WTC11 (cell line): ENCODE data around the gene NDC1. TPM values are rescaled to one million over a fixed set of nuclear protein-coding genes. Genes with fewer than 3 reads are reported as not detected.

Experiments used
- ATAC-seq: fragments of 200-7000 bp; cut with Tn5 transposase; 2 replicates; pipeline ENCODE4 v1.10.0; 2021; ENCODE audit warnings: mild to moderate bottlenecking, moderate library complexity
- CTCF ChIA-PET: fragments of 300-600 bp; sonication (Branson Sonifier 250); formaldehyde crosslinking; loops from one replicate; lab custom pipeline; 2021; ENCODE audit warnings: antibody characterized with exemption; lab: Charles Lee
- POLR2A ChIA-PET: fragments of 350-600 bp; sonication (Branson Sonifier 250); formaldehyde crosslinking; loops from one replicate; lab custom pipeline; 2021; ENCODE audit warnings: antibody characterized with exemption; lab: Charles Lee
- DNase-seq: peaks from one replicate; pipeline ENCODE4 v3.0.0; 2021; ENCODE audit warnings: low spot score
- H3K27ac Mint-ChIP-seq: 2 replicates; pipeline ENCODE4 v1.8.0; 2021; ENCODE audit warnings: mixed read lengths
- H3K27me3 Mint-ChIP-seq: 2 replicates; pipeline ENCODE4 v1.8.0; 2021; ENCODE audit warnings: low read depth, mild to moderate bottlenecking, moderate library complexity, mixed read lengths
- H3K36me3 Mint-ChIP-seq: 2 replicates; pipeline ENCODE4 v1.8.0; 2021; ENCODE audit warnings: mixed read lengths
- H3K4me1 Mint-ChIP-seq: 2 replicates; pipeline ENCODE4 v1.8.0; 2022; ENCODE audit warnings: mixed read lengths
- H3K4me3 Mint-ChIP-seq: 2 replicates; pipeline ENCODE4 v1.8.0; 2021; ENCODE audit warnings: mild to moderate bottlenecking, moderate library complexity, mixed read lengths
- H3K9me3 Mint-ChIP-seq: 2 replicates; pipeline ENCODE4 v1.8.0; 2021; ENCODE audit warnings: mixed read lengths
- AFF4 ChIP-seq: sonication (generic); formaldehyde crosslinking; IDR thresholded peaks from 2 replicates; pipeline ENCODE4 v1.8.1; 2023; ENCODE audit warnings: mild to moderate bottlenecking, missing genetic modification reagents, borderline replicate concordance
- ATF1 ChIP-seq: sonication (generic); formaldehyde crosslinking; IDR thresholded peaks from 2 replicates; pipeline ENCODE4 v1.8.1; 2023; ENCODE audit warnings: mild to moderate bottlenecking, moderate library complexity, missing genetic modification reagents
- ATF2 ChIP-seq: sonication (generic); formaldehyde crosslinking; IDR thresholded peaks from 2 replicates; pipeline ENCODE4 v1.8.1; 2022; ENCODE audit warnings: low read depth, missing genetic modification reagents, borderline replicate concordance
- ATF6 ChIP-seq: sonication (generic); formaldehyde crosslinking; IDR thresholded peaks from 2 replicates; pipeline ENCODE4 v1.8.1; 2023; ENCODE audit warnings: mild to moderate bottlenecking, missing genetic modification reagents
- E2F4 ChIP-seq: sonication (generic); formaldehyde crosslinking; IDR thresholded peaks from 2 replicates; pipeline ENCODE4 v1.8.1; 2022; ENCODE audit warnings: low read depth, mild to moderate bottlenecking, moderate library complexity, missing genetic modification reagents, borderline replicate concordance
- HMGA2 ChIP-seq: fragments of 250-450 bp; sonication (Bioruptor Pico); IDR thresholded peaks from 2 replicates; pipeline ENCODE4 v1.4.0; 2021; ENCODE audit warnings: mild to moderate bottlenecking, moderate library complexity
- KAT7 ChIP-seq: sonication (generic); formaldehyde crosslinking; IDR thresholded peaks from 2 replicates; pipeline ENCODE4 v1.8.1; 2023; ENCODE audit warnings: missing genetic modification reagents, mild to moderate bottlenecking, borderline replicate concordance
- NFE2L1 ChIP-seq: sonication (generic); formaldehyde crosslinking; IDR thresholded peaks from 2 replicates; pipeline ENCODE4 v1.8.1; 2023; ENCODE audit warnings: missing genetic modification reagents
- NR1H2 ChIP-seq: sonication (generic); formaldehyde crosslinking; IDR thresholded peaks from 2 replicates; pipeline ENCODE4 v1.9.0; 2021; ENCODE audit warnings: mild to moderate bottlenecking, moderate library complexity, missing genetic modification reagents
- RORB ChIP-seq: fragments of 250-450 bp; sonication (Bioruptor Pico); IDR thresholded peaks from 2 replicates; pipeline ENCODE4 v1.9.0; 2021; ENCODE audit warnings: mild to moderate bottlenecking
- SMAD4 ChIP-seq: sonication (generic); formaldehyde crosslinking; IDR thresholded peaks from 2 replicates; pipeline ENCODE4 v1.8.0; 2022; ENCODE audit warnings: mild to moderate bottlenecking, missing genetic modification reagents
- USF2 ChIP-seq: sonication (generic); formaldehyde crosslinking; IDR thresholded peaks from 2 replicates; pipeline ENCODE4 v1.8.1; 2023; ENCODE audit warnings: mild to moderate bottlenecking, missing genetic modification reagents, moderate library complexity
- ZBTB21 ChIP-seq: sonication (generic); formaldehyde crosslinking; IDR thresholded peaks from 2 replicates; pipeline ENCODE4 v1.8.1; 2023; ENCODE audit warnings: mild to moderate bottlenecking, missing genetic modification reagents, borderline replicate concordance
- ZNF232 ChIP-seq: sonication (generic); formaldehyde crosslinking; IDR thresholded peaks from 2 replicates; pipeline ENCODE4 v1.8.0; 2022; ENCODE audit warnings: mild to moderate bottlenecking, missing genetic modification reagents
- total RNA-seq: library from RNA; stranded (reverse); gene quantifications from 3 replicates; pipeline ENCODE4 v1.2.3, GENCODE V29; 2021
- TF ChIP-seq, protein P1 (sequence below): sonication (generic); formaldehyde crosslinking; IDR thresholded peaks from 2 replicates; pipeline ENCODE4 v1.8.1; 2023; ENCODE audit warnings: mild to moderate bottlenecking, missing genetic modification reagents
- TF ChIP-seq, protein P2 (sequence below): sonication (generic); formaldehyde crosslinking; conservative IDR thresholded peaks from 2 replicates; pipeline ENCODE4 v1.8.1; 2022; ENCODE audit warnings: mild to moderate bottlenecking, missing genetic modification reagents
- TF ChIP-seq, protein P3 (sequence below): fragments of 200-600 bp; IDR thresholded peaks from 2 replicates; pipeline ENCODE4 v1.8.0; 2022; ENCODE audit warnings: antibody characterized with exemption

Gene NDC1
- total RNA-seq, 1 experiment from 2014 or later = 52.4 TPM

DNA sequence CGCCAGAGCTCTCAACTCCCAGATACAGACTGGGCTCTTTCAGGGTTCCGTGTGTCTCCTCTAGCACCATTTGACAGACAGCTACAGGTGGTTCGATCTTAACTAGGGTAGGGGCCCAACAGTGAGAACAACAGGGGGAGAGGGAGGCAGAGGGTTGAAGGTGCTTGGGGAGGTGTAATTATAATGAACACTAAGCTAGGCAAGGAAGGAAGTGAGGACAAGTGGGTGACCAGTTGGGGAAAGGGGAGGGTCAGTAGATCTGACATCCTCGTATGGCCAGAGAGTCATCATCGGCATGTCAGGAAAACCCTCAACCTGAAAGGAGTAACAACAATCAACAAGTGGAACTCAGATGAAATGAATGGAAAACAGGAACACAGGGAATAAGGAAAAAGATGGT, 121.9 kb downstream of the NDC1 start:
- TF ChIP-seq RORB (CRISPR knock-in tag) (no peak), ZBTB21 (no peak), NR1H2 (CRISPR knock-in tag) (no peak), ATF2 (CRISPR knock-in tag) (no peak), E2F4 (CRISPR knock-in tag) (no peak), ZNF232 (CRISPR knock-in tag) (no peak), KAT7 (no peak), AFF4 (CRISPR knock-in tag) (no peak), HMGA2 (no peak), SMAD4 (CRISPR knock-in tag) (no peak), ATF1 (CRISPR knock-in tag) (no peak), USF2 (CRISPR knock-in tag) (no peak), NFE2L1 (CRISPR knock-in tag) (no peak)
- TF ChIP-seq, protein P1, sequence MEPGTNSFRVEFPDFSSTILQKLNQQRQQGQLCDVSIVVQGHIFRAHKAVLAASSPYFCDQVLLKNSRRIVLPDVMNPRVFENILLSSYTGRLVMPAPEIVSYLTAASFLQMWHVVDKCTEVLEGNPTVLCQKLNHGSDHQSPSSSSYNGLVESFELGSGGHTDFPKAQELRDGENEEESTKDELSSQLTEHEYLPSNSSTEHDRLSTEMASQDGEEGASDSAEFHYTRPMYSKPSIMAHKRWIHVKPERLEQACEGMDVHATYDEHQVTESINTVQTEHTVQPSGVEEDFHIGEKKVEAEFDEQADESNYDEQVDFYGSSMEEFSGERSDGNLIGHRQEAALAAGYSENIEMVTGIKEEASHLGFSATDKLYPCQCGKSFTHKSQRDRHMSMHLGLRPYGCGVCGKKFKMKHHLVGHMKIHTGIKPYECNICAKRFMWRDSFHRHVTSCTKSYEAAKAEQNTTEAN (CRISPR knock-in tag) = no peak
- TF ChIP-seq, protein P2, sequence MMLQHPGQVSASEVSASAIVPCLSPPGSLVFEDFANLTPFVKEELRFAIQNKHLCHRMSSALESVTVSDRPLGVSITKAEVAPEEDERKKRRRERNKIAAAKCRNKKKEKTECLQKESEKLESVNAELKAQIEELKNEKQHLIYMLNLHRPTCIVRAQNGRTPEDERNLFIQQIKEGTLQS = no peak
- DNase-seq = no peak
- Mint-ChIP-seq H3K36me3 (no peaks in the 10 kb centered on the region), H3K27ac (no peak overlapping the region), H3K4me1 (no peaks in the 10 kb centered on the region), H3K27me3 (no peaks in the 10 kb centered on the region; the same call in 1 of the 2 replicates), H3K9me3 (peaks cover 5% of the 10 kb centered on the region), H3K4me3 (no peak overlapping the region)
- ChIA-PET POLR2A (interaction anchor here (0.5 to 1.4 kb wide), 2 partner anchors 11 to 16 kb away, joined by 3 to 5 read pairs; no protein-coding TSS in a partner anchor), CTCF (interaction anchor here (0.5 to 2.5 kb wide), 56 partner anchors 9 to 276 kb away, joined by 3 to 51 read pairs (median 4); partner anchors contain the start of genes GLIS1, IFT25 and YIPF1)
- no peak for ATAC-seq

- Mint-ChIP-seq H3K9me3 (peaks cover 5% of the 10 kb centered on the region), H3K27ac (no peak overlapping the region), H3K36me3 (no peaks in the 10 kb centered on the region), H3K4me1 (no peaks in the 10 kb centered on the region; the same call in 1 of the 2 replicates), H3K27me3 (no peaks in the 10 kb centered on the region; the same call in 1 of the 2 replicates), H3K4me3 (no peak overlapping the region)
- CTCF ChIA-PET = interaction anchor here (0.5 to 2.5 kb wide), 55 partner anchors 9 to 277 kb away, joined by 3 to 51 read pairs (median 4); partner anchors contain the start of genes GLIS1, IFT25 and YIPF1
- ATAC-seq = peak; percentile 98
- POLR2A ChIA-PET = interaction anchor here (0.5 to 1.4 kb wide), 2 partner anchors 10 to 17 kb away, joined by 3 to 5 read pairs; no protein-coding TSS in a partner anchor
- peak; percentile 79 for DNase-seq
- no peak for TF ChIP-seq ATF6
- TF ChIP-seq, protein P3, sequence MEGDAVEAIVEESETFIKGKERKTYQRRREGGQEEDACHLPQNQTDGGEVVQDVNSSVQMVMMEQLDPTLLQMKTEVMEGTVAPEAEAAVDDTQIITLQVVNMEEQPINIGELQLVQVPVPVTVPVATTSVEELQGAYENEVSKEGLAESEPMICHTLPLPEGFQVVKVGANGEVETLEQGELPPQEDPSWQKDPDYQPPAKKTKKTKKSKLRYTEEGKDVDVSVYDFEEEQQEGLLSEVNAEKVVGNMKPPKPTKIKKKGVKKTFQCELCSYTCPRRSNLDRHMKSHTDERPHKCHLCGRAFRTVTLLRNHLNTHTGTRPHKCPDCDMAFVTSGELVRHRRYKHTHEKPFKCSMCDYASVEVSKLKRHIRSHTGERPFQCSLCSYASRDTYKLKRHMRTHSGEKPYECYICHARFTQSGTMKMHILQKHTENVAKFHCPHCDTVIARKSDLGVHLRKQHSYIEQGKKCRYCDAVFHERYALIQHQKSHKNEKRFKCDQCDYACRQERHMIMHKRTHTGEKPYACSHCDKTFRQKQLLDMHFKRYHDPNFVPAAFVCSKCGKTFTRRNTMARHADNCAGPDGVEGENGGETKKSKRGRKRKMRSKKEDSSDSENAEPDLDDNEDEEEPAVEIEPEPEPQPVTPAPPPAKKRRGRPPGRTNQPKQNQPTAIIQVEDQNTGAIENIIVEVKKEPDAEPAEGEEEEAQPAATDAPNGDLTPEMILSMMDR = 0 out of 2 replicates have a peak, but pooled peaks have one; percentile 49
Measured at GRCh38 chr1:53715478-53715877, 122.6 kb downstream of the NDC1 start.
